Measurements from ENCODE around the gene SDC1.

The SDC1 gene

DNA sequence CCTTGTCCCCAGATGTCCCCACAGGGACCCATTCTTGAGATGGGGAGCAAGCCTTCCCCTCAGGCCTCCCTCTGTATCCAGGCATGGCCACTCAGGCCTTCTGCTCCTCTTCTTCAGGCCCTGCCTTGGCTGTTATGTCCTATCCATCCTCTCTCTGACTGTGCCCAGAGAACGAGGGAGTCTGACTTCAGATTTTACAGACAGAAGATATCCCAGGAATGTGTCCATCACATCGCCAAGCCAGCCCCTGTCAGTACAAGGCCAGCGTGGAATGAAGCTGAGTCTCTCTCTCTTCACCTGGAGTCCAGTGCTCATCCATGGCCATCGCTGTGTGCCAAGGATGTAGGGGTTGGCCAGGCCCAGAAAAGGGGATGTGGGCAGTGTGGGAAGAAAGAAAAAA is 57.6 kb downstream of the SDC1 start:
- TF ChIP-seq ZFX (IDR thresholded peaks at IDR 0.05; ENCODE audit: borderline replicate concordance) (no peak), CTCF (IDR thresholded peaks at IDR 0.05) (no peak)
- H3K27ac ChIP-seq, result no peak overlapping the region

- no peak overlapping the region for H3K27ac ChIP-seq
- no peak for TF ChIP-seq CTCF (IDR thresholded peaks at IDR 0.05)
- TF ChIP-seq ZFX (IDR thresholded peaks at IDR 0.05; ENCODE audit: borderline replicate concordance), result no peak
These were observed 59.0 kb downstream of the SDC1 start for GRCh38 chr2:20165677-20166509.

DNA sequence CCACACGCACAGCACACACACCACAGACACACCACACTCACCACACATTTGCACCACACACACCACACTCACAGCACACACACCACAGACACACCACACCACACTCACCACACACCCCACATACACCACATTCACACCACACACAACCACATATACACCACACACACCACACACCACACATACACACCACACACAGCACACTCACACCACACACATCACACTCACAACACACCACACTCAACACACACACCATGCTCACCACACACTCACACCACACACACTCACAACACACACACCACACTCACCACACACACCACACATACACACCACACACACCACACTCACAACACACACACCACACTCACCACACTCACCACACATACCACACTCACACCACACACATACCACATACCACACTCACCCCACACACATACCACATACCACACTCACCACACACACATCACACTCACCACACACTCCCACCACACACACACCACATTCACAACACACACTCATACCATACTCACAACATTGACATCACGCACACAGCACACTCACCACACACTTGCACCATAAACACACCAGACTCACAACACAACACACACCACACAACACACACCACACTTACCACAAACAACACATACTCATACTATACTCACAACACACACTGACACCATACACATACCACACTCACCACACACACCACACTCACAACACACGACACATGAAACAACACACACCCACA is 60.0 kb downstream of the SDC1 start:
- TF ChIP-seq ZFX (IDR thresholded peaks at IDR 0.05; ENCODE audit: borderline replicate concordance) (no peak), CTCF (IDR thresholded peaks at IDR 0.05) (no peak)
- no peak overlapping the region for H3K27ac ChIP-seq

DNA sequence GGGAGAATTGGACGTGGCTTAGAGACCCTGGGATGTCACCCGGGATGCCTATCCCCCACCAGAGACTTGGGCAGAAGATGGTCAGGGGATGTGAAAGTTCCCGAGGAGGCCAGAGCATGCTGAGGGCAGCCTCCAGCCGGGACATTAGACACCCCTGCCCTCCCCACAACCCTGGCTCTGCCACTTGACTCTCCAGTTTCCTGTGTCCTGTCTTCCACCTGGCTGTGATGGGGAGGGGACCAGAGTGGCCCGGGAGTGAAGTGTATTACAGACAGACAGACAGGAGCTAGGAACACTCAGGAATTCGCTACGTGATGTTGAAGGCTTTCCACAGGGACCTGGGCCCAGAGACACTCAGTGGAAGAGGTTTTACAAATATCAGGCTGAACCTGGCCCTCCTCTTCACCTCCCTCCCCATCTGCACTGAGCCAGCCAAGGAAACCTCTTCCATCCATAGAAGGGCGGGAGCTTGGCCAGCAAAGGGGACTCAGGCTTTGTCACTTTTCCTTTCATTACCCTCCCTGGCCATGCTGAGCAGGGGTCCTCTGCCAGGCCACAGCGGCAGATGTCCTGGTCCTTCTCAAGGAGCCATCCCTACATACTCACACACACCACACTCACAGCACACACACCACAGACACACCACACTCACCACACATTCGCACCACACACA is 60.7 kb downstream of the SDC1 start:
- TF ChIP-seq CTCF (IDR thresholded peaks at IDR 0.05) (no peak), ZFX (IDR thresholded peaks at IDR 0.05; ENCODE audit: borderline replicate concordance) (no peak)
- H3K27ac ChIP-seq, result no peak overlapping the region

GRCh38 chr2:20159411-20160070 is 65.4 kb downstream of the SDC1 start:
- H3K27ac ChIP-seq, result no peak overlapping the region
- TF ChIP-seq CTCF (IDR thresholded peaks at IDR 0.05) (no peak), ZFX (IDR thresholded peaks at IDR 0.05; ENCODE audit: borderline replicate concordance) (no peak)

- no peak for TF ChIP-seq CTCF (IDR thresholded peaks at IDR 0.05)
- no peak for TF ChIP-seq ZFX (IDR thresholded peaks at IDR 0.05; ENCODE audit: borderline replicate concordance)
- no peak overlapping the region for H3K27ac ChIP-seq
These were observed 67.6 kb downstream of the SDC1 start for GRCh38 chr2:20157193-20157891.

Measured in 22Rv1 (cell line).